LNCaP clone FGC (cell line): ENCODE data around the gene SLC9A3.

ENCODE experiments used
- DNase-seq: peaks from one replicate; pipeline ENCODE4 v3.0.0-alpha.2; 2011; ENCODE audit warnings: low read depth
- H3K4me3 ChIP-seq: 2 replicates; pipeline ENCODE4 v1.5.1; 2011; ENCODE audit warnings: mild to moderate bottlenecking, low read depth, low read length, control low read depth
- CTCF ChIP-seq: IDR thresholded peaks from 2 replicates; pipeline ENCODE4 v1.5.1; 2012; ENCODE audit warnings: mild to moderate bottlenecking; ENCODE audit not compliant: control insufficient read depth, insufficient read depth; ENCODE audit errors: extremely low read depth

SLC9A3 gene

GRCh38 chr5:542319-543311 lies 18.4 kb upstream of the SLC9A3 start:
- no peak for DNase-seq
- no peak overlapping the region for H3K4me3 ChIP-seq
- no peak for TF ChIP-seq CTCF

GRCh38 chr5:541539-542318 lies 17.5 kb upstream of the SLC9A3 start:
- no peak overlapping the region for H3K4me3 ChIP-seq
- no peak for DNase-seq
- TF ChIP-seq CTCF, result no peak

GRCh38 chr5:540906-541538 lies 16.8 kb upstream of the SLC9A3 start:
- TF ChIP-seq CTCF, result no peak
- no peak for DNase-seq
- H3K4me3 ChIP-seq, result no peak overlapping the region

GRCh38 chr5:540071-540905 lies 16.0 kb upstream of the SLC9A3 start:
- no peak for TF ChIP-seq CTCF
- no peak for DNase-seq

GRCh38 chr5:539469-540070 lies 15.3 kb upstream of the SLC9A3 start:
- DNase-seq, result no peak
- TF ChIP-seq CTCF, result no peak
- no peak overlapping the region for H3K4me3 ChIP-seq

More at GRCh38 chr5:540071-540905, 16.0 kb upstream of the SLC9A3 start:
- H3K4me3 ChIP-seq, result no peak overlapping the region
